Stimulated activated CD4-positive, alpha-beta T cell treated with anti-CD3 and anti-CD28 coated beads, Interleukin-12 subunit alpha, Interleukin-12 subunit beta, amount 100 ng/mL, for 24 hours (primary cell): ENCODE results near the gene ACTR1B.
"Not testable (repeated sequence)": the region's sequence is repeated elsewhere in the genome, so short reads cannot be mapped to it uniquely, and the experiment has no call there.

ENCODE experiments used
- DNase-seq, 2 experiments: peaks; one replicate each; pipeline ENCODE4 v3.0.0-alpha.2; 2020; ENCODE audit warnings: low read depth in 2 of 2

Gene ACTR1B

GRCh38 chr2:97688062-97688827 is 24.4 kb upstream of the ACTR1B start:
- DNase-seq, result no peak

- not testable (repeated sequence) for DNase-seq
Measured at GRCh38 chr2:97687235-97687634, 23.4 kb upstream of the ACTR1B start.

GRCh38 chr2:97678298-97678697 is 14.5 kb upstream of the ACTR1B start:
- no peak for DNase-seq

GRCh38 chr2:97677480-97677879 is 13.6 kb upstream of the ACTR1B start:
- no peak for DNase-seq

- no peak for DNase-seq
Measured at GRCh38 chr2:97676620-97677019, 12.8 kb upstream of the ACTR1B start.

- DNase-seq, result no peak
Measured at GRCh38 chr2:97675430-97676113, 11.7 kb upstream of the ACTR1B start.

GRCh38 chr2:97673915-97674283 is 10.1 kb upstream of the ACTR1B start:
- no peak for DNase-seq

GRCh38 chr2:97673182-97673914 is 9.5 kb upstream of the ACTR1B start:
- no peak for DNase-seq

- not testable (repeated sequence) for DNase-seq
Measured at GRCh38 chr2:97672606-97673140, 8.8 kb upstream of the ACTR1B start.

GRCh38 chr2:97671526-97671925 is 7.7 kb upstream of the ACTR1B start:
- no peak for DNase-seq

- no peak for DNase-seq
Measured at GRCh38 chr2:97670471-97670870, 6.6 kb upstream of the ACTR1B start.

- no peak for DNase-seq
Measured at GRCh38 chr2:97669448-97669847, 5.6 kb upstream of the ACTR1B start, which contains the start of gene C2orf92. TSS of gene C2orf92 (plus strand) at chr2:97669713. CDS start at chr2:97669789, 76 bp downstream.

- peak in 1 of 2 experiments; percentile 11 for DNase-seq
Measured at GRCh38 chr2:97664636-97664970, 759 bp upstream of the ACTR1B start.

- no peak for DNase-seq
Measured at GRCh38 chr2:97663626-97663961, 250 bp downstream of the ACTR1B start.

GRCh38 chr2:97662895-97663625 is 784 bp downstream of the ACTR1B start:
- peak; percentile 73 to 86 for DNase-seq

- DNase-seq, result no peak
Measured at GRCh38 chr2:97662386-97662894, 1.4 kb downstream of the ACTR1B start.

GRCh38 chr2:97661927-97662326 is 1.9 kb downstream of the ACTR1B start:
- no peak for DNase-seq

GRCh38 chr2:97660775-97661389 is 3.0 kb downstream of the ACTR1B start:
- DNase-seq, result no peak

GRCh38 chr2:97660044-97660774 is 3.6 kb downstream of the ACTR1B start:
- DNase-seq, result no peak

- DNase-seq, result no peak
Measured at GRCh38 chr2:97659256-97660043, 4.4 kb downstream of the ACTR1B start.
